GM19328 (cell line): ENCODE data around the gene ADPRM.
"Not testable (repeated sequence)": the region's sequence is repeated elsewhere in the genome, so short reads cannot be mapped to it uniquely, and the experiment has no call there.

Experiments
- ATAC-seq: cut with Tn5 transposase; IDR thresholded peaks from one replicate; pipeline ENCODE4 v1.9.1; 2021; ENCODE audit warnings: mild to moderate bottlenecking, moderate library complexity; ENCODE audit not compliant: unreplicated experiment

The ADPRM gene, protein sequence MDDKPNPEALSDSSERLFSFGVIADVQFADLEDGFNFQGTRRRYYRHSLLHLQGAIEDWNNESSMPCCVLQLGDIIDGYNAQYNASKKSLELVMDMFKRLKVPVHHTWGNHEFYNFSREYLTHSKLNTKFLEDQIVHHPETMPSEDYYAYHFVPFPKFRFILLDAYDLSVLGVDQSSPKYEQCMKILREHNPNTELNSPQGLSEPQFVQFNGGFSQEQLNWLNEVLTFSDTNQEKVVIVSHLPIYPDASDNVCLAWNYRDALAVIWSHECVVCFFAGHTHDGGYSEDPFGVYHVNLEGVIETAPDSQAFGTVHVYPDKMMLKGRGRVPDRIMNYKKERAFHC

DNA sequence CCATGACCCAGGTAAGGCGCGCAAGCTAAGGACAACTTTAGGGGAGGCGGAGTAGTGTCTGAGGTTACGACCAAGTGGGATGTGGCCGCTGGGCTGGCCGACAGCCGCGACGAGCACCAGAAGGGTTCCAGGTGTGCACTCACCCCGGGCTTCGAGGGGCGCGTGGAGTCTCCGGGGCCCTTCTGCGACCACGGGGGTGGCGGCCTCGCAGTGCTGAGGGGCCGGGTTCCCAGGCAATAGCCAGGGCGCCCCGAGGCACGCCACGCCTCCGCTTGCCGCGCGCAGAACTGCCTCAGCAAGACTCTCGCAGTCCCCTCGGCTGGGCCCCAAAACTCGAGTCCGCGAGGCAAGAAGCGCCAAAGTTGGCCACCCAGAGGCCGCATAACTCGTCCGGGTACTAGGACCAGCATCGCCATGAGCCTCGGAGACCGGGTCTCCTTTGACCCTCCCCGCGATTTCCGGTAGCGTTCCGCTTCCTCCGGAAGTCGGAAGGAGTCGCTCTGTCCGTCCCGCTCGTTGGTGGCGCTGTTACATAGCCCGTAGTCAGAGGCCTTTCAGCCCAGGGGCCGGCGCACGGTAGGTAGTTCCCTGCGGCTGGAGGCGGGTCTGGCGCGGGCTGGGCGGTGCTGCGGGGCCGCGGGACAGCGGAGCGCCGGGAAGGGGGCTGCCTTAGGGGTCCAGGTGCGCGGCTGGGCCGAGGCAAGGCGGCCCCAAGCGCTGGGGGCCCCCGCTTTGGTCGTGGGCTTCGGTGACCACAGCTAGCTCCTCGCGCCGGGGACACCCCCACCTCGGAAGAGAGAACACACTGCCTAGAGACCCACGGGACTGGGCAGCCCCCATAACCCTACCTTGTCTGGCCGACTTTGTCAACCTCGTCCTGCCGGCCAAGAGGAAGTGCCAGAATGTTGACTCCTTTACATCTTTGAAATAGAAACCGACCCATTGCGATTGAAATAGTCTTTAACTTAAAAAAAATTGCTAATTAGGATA lies at the start of gene ADPRM, which contains the start of gene SCO1:
ADPRM (plus strand) TSS at position 503 of the 990 bp plus-strand sequence. CDS start 7,333 bp downstream, outside the sequence.
SCO1 (minus strand) TSS at position 442 of the 990 bp plus-strand sequence; CDS start at position 416, 26 bp downstream.
- peak; percentile 96 for ATAC-seq

DNA sequence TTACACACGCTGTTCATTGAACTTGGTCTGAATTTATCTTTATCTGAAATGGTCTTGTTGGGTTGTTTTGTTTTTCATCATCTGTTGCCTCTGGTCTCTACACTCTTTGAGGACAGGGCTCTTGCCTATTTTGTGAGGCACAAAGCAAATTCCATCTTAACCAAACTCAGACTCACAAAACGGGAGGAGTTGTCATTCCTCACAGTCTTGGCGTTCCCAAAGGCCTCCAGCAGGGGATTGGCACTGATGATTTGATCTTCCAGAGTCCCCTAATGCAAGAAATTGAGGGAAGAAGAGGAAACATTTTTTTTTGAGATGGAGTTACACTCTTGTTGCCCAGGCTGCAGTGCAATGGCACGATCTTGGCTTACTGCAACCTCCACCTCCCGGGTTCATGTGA lies 49.0 kb upstream of the ADPRM start:
- no peak for ATAC-seq

DNA sequence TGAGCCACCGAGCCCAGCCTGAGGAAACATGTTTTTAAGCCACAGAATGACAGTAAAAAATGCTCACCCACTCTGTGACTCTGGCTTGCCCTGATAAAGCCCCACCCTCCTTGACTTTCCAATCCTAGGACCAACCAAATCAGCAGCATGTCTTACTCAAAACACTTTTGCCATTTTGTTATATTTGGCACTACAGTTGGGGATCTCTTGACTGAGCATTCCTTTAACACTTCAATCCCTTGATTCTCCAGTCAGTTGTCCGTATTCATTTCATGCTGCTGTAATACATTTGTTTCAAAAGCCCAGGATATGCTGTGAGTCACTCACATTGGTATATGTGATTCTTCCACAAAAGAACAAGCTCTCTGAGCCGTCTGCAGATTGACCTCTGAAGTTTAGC lies 48.4 kb upstream of the ADPRM start:
- ATAC-seq, result no peak

DNA sequence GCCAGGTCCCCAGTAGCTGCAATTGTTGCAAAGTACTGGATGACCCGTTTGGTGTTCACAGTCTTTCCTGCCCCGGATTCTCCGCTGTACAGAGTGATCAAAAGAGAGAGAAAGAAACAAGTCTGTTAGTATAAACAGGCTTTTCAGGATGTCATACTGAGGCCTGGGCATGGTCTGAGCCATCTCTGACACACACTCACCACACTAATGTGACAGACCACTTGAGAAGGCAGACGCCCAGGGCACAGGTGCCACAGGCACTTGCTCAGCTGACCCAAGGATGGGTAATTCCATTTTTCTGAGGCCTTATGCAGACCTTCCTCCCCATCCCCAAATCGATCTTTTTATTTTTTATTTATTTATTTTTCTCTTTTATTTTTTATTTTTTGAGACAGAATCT lies 47.8 kb upstream of the ADPRM start:
- no peak for ATAC-seq

DNA sequence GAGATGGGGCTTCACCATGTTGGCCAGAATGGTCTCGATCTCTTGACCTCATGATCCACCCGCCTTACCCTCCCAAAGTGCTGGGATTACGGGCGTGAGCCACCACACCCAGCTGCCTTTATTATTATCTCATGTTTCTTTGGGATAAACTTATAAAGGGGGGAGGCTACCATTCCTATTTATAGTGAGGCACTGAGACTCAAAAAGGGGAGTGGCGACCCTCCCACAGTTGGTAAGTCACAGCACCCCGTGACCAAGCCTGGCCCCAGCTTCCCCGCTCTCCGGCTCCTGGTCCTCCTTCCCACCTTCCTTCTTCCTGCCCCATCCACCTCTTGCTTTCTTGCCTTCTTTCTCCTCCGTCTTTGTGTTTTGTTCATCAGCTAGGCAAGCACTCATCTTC lies 45.5 kb upstream of the ADPRM start:
- ATAC-seq, result no peak

DNA sequence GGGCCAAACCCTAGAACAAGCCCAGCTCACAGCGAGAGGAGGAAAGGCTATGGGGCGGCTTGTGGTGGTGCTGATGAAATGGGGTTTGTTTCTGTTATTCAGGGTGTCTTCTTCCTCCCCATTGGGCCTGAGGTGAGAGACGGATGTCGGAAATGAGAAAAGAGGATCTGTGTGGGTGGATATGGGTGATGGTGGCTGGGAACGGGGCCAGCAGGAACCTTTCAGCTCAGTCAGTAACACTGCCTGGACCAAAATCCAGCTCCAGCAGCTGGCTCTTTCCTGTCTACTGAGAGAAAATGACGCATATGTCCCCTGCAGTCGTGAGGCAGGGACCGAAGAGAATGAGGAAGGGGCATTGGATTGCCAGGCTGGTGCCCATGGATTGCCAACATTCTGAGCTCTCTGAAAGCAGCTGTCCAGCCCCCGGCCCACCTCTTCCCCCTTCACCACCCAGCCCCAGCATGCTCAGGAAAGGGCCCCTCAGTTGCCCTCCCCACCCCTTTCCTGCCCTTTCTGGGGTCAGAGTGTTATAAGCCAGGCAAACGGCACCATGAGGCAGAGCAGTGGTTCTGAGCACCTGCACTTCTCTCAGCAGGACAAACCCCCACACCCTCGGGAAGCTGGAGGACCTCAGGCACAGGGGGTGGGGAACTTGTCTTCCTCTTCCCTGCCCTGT lies 44.3 kb upstream of the ADPRM start:
- ATAC-seq, result no peak

DNA sequence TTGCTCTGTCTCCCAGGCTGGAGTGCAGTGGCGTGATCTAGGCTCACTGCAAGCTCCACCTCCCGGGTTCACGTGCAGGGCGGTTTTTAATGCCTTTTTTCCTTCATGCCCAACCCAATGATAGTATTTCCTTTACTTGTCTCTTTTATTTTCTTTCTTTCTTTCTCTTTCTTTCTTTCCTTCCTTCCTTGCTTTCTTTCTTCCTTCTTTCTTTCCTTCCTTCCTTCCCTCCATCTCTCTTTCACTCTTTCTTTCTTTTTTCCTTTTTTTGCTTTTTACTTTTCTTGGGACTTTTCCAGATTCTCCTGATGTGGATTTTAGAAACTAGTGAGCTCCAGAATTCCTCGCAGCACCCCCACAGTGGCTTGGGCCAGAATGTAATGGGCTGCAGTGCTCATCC lies 43.4 kb upstream of the ADPRM start:
- ATAC-seq, result no peak

DNA sequence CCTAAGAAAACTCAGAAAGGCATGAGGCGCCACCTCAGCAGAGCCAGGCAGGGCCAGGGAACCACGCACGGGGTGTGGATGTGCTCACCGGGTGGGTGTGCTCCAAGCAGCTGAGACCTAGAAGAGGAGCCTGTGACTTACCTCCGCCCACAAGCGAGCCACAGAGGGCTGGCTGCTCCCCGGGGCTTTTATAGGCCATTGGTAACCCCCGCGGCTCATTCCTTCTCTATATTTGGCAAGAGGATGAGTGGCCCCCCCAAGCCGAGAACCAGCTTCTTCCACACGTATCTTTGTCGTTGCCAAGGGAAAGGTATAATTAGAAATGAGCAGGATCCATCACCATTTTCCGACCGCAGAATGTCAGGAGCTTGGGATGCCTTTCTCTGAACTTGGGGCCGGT lies 40.2 kb upstream of the ADPRM start, which contains the start of gene MYH3:
MYH3 (minus strand) TSS at position 162 of the 400 bp plus-strand sequence. CDS start 2,245 bp downstream, outside the sequence.
- no peak for ATAC-seq

DNA sequence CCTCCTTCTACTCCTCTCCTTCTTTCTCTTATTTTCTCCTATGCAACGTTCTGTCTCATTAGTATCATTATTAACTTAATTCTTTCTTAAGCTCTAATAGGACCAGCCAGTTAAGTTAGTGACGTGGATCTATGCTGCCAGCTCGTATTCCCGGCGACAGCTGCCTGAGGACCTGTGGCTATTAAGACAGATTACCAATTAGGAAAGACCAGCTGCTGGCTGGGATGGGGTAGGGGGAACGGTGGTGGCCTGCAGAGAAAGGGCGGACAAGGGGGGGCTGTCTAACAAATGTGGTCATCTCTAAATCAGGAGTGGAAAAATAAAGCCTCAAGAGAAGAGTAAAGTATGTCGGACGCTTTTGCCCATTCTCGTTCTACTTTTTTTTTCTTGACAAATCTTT lies 39.5 kb upstream of the ADPRM start:
- ATAC-seq, result no peak

DNA sequence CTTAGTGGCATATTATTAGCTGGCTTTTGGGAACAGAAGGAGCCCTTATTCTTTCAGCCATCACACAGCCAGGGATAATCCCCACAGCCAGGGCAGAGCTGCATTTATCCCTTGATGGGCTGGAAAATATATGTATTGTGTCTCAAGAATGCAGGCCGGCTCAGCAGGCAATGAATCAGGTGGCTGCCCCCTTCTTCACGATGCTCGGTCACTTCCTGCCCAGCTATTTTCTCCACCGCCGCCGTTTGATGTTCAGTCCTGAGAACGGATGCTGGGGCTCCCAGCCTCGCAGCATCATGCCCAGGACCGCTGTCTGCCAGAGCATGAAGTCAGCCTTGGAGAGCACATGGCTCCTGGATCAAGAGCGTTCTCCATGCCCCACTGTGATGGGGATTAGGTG lies 36.0 kb upstream of the ADPRM start:
- no peak for ATAC-seq

DNA sequence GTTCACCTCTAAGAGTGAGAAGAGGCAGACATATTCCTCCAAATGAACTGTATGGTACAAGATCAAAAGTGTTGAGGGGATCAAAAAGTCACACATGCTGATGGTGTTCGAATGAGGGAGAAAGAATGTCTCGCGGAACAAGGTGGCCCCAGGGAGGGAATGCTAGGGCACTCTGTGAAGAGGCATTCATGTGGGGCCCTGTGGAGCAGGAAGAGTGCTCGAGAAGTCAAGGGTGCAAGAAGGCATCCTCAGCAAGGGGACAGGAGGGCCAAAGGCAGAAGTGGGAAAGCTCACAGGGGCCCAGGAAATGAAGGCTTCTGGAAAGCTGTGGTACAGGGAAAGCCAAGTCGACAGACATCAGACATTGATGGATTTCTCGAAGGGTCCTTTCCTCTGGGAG lies 34.2 kb upstream of the ADPRM start:
- no peak for ATAC-seq

DNA sequence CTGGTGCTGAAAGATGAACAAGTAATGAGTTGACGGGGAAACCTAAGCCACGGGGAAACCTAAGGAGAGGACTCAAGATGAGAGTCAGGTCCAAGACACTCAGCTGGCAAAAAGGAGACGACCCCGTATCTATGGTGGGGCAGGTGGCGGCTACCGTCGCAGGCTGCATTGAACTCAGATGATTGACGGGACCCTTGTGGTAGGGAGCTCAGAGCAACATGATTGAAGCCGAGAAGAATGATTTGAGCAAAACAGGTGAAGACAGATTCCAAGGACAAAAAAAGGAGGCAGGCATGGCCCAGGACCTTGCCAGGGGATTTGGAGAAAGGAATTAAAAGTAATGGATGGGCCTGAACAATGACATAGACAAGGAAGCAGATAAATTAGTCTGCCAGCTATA lies 32.8 kb upstream of the ADPRM start:
- ATAC-seq, result no peak

DNA sequence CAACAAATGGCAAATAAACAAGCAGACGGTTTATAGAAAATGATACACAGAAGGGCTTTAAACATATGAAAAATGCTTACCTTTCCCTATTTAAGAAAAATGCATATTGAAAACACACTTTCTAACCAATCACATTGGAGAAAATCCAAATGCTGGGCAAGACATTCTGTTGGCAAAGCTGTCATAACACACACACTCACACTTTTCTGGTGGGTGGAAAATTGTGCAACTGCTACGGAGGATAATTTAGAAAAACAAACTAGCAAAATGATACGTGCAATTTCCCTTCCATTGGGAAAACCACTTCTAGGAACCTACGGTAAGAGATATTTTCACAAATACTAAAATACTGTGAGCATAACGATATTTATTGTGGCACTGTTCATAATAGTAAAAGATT lies 30.5 kb upstream of the ADPRM start:
- no peak for ATAC-seq

DNA sequence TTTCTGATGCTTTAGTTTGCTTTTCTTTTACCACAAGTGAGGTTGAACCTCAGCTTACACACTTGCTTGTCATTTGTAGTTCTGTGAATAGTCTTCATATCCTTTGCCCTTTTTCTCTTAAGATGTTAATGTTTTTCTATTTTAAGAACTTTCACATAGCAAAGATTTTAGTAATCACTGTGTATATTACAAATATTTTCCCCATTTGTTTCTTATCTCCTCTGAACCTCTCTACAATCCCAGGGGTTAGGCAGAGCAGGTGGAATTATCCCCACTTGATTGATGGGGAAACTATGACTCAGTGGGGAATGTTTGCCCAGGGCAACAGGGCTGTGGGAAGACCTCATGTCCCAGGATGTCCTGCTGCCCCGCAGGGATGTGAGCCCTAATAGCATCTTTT lies 28.6 kb upstream of the ADPRM start:
- ATAC-seq, result no peak

DNA sequence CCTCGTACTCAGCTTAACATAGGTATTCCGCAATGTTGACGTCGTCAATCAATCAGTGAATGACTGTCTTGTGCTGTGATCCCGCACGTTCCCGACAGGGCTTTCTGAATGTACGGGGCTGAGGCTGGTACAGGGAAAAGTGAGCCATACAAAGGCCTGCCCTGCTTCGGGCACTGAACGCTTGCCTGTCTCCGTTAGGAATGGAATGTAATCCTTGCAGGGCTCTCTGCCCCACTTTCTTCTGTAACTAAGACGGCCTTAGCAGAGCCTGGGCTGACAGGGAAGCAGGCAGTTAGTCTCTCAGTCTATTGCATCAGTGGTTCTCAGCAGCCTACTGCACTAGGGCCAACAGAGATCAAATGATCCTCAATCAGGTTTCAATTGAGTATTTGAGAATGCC lies 24.1 kb upstream of the ADPRM start:
- no peak for ATAC-seq

DNA sequence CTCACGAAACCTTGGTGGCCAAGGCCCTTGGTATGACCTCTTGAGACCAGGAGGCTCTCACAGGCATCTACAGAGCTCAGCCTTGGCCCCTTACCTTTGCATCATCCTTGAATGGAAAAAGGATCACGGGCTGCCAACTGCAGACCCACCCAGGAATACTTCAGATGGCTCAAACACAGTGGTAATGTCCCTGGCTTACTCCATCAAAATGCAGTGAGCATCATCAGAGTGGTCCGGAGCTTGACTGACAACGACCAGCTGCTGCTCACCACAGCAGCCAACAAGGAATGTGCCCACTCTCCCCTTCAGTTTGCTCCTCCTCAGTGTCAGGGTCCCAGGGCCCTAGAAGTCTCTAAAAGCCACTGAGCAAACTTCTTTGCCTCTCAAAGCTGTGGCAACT lies 22.7 kb upstream of the ADPRM start:
- no peak for ATAC-seq

DNA sequence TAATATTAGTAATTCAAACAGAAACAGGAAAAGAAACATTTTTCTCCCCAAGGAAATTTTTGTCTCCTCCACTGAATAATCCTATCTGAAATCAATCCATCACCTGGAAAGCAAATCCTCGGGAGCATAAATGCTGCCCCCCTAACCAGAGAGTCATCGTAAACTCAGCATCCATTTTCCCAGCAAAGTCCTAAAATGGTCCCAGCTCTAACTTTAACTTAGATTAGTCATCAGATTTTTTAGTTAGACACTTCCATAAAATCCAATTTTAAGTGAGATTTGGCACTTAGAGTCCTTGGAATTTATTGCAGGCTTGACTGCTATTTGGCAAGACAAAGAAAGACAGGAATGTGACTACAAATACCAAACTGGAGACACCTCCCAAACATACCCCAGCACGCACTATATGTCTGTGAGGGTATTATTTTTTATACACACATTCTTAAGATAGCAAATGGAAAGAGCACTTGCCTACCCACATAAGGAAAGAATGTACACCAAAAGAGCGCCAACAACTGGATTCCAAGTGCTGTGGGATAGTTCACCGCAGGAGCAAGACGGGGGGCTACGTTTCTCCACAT lies 15.4 kb upstream of the ADPRM start:
- ATAC-seq, result no peak

DNA sequence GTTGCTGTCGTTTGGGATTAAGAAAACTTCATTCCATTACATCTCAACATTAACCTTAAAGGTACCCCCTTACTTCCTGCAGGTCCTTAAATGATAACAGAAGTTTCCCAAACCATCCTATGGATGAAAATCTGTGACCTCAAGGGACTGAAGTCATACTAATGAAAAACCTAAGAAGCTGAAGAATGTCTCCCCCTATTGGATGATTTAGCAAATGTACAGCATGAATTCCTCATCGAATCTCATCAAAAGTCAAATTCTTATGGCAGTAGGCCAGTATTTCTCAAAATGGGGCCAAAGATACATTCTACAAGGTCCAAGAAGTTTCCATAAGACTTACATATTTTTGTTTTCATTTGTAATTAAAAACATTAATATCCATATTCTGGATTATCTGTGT lies 13.5 kb upstream of the ADPRM start:
- no peak for ATAC-seq

DNA sequence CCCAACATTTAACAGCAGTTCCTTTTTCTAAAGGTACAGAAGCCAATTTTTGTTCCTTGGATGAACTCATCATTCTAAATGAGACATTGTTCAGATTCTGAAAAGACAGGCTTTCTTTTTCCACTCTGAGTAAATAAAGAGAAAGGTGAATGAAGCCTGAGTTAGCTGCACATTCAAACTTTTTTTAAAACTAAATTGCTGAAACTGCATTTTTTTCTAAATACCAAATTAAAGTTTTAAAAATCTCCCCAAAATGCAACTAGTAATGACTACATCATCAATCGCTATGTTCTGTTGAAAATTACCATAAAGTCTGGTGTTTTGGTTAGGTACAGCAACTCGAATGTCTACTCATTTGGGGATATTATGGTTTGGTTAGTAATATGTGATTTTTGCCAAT lies 9.9 kb upstream of the ADPRM start:
- no peak for ATAC-seq

DNA sequence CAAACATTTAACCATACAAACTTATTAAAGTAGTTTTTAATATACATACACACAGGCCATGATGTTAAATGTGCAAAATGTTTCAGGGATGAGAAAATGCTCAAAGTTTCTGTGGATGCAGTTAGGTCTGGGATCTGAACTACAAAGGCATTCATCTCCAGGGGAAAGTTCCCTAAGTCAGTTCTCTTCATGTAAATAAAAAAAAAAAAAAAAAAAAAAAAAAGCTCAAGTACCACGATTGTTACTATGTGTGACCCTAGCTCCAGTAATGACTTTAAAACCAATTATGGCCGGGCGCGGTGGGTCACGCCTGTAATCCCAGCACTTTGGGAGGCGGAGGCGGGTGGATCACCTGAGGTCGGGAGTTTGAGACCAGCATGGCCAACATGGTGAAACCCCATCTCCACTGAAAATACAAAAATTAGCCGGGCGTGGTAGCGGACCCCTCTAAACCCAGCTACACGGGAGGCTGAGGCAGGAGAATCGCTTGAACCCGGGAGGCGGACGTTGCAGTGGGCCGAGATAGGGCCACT lies 1.5 kb upstream of the ADPRM start:
- not testable (repeated sequence) for ATAC-seq
